AG08396 (cell line): Measurements from ENCODE around the gene SIRT6.
"Not testable (repeated sequence)": the region's sequence is repeated elsewhere in the genome, so short reads cannot be mapped to it uniquely, and the experiment has no call there.

Experiments
- DNase-seq: peaks from one replicate; pipeline ENCODE4 v3.0.0; 2012; ENCODE audit warnings: low spot score, mixed read lengths

Gene SIRT6

DNA sequence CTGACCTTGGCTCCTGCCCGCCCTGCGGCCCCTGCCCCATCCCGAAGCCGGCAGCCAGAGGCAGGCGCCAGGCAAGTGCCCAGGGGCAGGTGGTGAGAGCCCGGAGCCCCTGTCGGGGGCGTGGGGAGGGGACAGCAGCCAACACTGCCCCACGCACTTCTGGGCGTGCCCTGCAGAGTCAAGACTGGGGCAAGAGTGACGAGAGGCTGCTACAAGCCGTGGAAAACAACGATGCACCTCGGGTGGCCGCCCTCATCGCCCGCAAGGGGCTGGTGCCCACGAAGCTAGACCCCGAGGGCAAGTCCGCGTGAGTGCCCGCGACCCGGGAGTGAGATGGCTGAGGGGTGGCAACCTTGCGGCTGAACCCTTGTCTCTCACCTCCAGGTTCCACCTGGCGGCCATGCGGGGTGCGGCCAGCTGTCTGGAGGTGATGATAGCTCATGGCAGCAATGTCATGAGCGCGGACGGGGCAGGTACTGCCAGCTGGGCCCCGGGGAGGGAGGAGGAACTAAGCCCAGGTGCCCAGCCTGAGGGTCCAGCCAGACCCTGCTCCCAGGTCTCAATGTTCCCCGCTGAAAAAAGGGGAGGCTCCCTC is 17.4 kb upstream of the SIRT6 start:
- no peak for DNase-seq

DNA sequence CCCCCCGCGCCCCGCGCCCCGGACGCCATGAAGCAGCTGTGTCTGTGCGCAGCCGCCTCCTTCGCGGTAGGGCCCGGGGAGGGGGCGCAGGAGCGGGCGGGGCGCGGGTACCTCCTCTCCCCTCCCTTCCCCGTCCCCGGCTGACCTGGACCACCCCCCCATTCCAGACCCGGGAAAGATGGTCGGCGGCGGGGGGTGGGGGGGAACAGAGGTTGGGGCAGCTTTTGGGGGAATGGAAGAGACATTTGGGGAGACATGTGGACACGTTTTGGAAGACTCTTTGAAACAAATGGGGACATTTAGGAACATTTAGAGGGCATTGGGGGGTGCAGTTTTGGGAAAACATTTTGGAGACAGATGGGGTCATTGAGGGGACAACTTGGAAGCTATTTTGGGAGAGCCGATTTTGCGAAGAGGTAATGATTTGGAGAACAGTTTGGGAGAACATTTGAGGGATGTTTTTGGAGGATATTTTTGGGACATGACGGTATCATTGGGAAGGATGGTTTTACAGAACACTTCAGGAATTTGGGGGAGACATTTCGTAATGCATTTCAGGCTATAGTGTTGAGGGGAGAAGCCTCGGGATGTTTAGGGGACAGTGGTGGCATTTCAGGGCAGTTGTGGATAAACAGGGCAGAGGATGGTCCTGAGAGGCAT is 16.2 kb upstream of the SIRT6 start:
- DNase-seq, result no peak

DNA sequence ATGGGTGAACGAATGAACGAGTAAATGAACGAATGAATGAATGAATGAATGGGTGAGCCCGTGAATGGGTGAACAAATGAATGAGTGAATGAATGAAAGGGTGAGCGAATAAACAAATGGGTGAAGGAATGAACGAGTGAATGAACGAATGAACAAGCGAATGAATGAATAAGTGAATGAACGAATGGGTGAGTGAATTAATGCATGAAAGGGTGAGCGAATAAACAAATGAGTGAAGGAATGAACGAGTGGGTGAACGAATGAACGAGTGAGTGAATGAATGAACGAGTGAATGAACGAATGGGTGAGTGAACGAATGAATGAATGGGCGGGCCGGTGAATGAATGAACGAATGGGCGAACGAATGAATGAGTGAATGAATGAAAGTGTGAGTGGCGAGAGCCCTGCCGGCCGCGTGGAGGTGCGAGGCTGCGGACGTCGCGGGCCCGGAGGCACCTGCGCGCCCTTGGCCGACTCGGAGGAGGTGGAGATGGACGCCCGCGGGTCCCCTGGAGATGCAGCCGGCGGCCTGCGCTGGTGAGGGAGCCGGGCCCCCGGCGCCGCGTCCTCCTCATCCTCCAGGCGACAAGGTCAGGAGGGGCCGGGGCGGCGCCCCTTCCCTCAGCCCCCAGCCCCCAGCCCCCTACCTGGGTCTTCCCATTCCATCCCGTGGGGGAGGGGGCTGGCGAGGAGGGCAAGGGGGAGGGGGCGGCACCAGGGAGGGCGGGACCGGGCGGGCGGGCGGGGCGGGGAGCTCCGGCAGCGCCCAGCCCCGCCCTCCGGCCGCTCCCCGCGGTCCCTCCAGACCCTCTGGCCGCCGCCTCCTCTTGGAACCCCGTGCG is 15.5 kb upstream of the SIRT6 start:
- DNase-seq, result no peak

DNA sequence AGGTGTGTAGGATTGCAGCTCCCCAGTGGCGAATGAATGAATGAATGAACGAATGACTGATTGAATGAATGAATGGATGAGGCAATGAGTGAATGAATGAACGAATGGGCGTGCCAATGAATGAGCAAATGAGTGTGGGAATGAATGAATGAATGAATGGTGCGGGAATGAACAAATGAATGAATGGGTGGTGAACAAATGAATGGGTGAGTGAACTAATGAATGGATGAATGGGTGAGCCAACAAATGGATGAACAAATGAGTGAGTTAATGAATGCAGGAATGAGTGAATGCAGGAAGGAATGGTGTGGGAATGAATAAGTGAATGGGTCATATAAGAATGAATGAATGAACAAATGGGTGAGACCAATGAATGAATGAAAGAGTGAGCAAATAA is 14.9 kb upstream of the SIRT6 start:
- no peak for DNase-seq

DNA sequence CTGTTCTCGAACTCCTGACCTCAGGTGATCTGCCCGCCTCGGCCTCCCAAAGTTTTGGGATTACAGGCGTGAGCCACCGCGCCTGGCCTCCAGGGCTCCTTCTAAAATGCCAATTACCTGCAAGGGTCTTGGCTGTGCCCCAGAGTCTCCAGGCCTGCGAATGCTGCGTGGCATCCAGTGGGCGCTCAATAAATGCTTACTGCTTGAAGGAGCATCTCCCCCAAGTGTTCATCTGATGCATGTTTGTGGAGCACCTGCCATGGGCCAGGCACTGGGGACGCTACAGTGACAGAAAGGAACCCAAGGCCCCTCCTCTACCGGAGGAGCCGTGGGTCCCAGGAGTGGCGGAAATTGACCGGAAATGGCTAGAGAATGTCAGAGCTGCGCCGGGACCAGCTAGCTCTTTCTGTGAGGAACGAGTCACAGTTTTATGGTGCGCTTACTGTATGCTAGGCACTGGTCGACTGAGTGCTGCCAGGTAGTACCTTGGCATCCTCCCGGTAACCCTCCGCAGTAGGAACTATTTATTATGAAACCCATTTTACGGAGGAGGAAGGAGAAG is 14.3 kb upstream of the SIRT6 start:
- DNase-seq, result no peak

DNA sequence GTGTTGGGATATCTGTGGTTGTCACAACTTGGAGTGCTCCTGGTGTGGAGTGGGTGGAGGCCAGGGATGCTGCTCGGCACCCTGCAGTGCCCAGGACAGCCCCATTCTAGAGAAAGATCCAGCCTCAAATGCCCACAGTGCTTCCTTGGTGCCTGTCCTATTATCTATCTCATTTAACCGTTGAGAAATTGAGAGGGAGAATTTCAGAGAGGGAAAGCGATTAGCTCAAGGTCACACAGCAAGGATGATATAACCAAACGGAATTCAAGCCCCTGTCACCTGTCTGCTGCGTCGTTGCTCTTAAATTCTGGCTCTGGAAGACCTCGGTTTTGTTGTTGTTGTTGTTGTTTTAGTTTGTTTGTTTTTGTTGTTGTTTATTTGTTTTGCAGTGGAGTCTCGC is 13.6 kb upstream of the SIRT6 start:
- DNase-seq, result no peak

DNA sequence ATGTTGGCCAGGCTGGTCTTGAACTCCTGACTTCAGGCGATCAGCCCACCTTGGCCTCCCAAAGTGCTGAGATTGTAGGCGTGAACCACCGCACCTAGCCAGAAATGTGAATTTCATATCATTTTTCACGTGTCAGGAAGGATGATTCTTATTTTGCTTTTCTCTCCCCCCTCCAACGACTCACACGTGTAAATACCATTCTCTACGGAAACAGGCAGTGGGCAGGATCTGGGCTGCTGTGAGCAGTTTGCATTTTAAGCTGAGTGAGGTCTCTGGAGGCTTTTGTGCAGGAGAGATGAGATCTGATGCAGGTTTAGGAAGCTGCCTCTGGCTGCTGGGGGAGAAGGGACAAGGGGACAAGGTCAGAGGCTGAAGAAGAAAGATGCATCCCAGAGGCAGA is 12.0 kb upstream of the SIRT6 start:
- no peak for DNase-seq

DNA sequence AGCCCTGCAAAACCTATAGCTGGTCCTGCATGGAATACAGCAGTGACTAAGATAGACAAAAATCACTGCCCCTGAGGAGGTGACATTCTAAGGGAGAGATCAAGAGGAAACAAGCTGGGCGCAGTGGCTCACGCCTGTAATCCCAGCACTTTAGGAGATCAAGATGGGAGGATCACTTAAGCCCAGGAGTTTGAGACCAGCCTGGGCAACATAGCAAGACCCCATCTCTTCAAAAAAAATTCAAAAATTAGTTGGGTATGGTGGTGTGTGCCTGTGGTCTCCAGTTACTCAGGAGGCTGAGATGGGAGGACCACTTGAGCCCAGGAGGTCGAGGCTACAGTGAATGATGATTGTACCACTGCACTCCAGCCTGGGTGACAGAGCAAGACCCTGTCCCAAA is 10.2 kb upstream of the SIRT6 start:
- DNase-seq, result not testable (repeated sequence)

DNA sequence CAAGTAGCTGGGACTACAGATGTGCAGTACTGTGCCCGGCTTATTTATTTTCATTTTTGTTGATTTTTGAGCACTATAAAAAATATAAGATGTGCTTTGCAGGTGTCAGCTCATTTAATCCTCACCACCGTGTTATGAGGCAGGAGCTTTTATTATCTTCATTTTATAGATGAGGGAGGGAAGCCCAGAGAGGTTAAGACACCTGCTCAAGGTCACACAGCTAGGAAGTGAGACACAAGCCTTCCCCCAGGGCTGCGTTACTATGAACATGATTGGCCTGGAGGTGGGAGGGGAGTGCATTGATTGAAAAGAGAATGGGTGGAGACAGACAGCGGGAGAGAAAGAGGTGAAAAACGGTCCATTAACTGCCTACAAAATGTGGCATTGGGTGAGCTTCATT is 7.3 kb upstream of the SIRT6 start:
- no peak for DNase-seq

DNA sequence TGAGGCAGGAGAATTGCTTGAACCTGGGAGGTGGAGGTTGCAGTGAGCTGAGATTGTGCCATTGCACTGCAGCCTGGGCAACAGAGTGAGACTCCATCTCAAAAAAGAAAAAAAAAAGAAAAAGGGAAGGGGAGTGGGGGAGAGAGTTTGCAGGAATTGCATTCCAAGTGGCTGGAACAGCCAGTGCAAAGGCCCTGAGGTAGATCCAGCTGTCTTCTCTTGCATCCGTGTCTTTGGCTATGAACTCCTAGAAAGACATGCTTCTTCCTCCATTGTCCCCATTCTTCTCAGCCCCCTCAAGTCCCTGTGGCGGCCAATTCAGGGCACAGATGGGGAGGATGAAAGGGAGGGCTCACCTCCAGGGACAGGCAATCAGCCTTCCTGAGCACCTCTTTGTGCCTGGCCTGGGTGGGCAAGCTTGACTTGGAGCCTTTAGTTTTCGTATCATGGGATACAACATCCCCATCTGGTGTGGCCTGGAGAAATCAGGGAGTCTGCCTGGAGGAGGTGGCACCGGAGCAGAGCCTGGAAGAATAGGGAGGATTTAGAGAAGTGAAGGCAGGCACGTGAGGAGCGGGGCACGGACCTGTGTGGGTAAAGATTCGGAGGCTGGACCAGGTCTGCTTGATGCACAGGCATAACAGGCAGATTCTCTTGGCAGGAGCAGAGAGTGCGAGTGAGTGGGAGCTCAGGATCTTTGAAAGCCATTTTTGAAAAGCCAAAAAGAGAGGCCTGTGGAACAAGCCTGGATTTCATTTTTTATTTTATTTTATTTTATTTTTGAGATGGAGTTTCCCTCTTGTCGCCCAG is 5.2 kb upstream of the SIRT6 start:
- DNase-seq, result no peak

DNA sequence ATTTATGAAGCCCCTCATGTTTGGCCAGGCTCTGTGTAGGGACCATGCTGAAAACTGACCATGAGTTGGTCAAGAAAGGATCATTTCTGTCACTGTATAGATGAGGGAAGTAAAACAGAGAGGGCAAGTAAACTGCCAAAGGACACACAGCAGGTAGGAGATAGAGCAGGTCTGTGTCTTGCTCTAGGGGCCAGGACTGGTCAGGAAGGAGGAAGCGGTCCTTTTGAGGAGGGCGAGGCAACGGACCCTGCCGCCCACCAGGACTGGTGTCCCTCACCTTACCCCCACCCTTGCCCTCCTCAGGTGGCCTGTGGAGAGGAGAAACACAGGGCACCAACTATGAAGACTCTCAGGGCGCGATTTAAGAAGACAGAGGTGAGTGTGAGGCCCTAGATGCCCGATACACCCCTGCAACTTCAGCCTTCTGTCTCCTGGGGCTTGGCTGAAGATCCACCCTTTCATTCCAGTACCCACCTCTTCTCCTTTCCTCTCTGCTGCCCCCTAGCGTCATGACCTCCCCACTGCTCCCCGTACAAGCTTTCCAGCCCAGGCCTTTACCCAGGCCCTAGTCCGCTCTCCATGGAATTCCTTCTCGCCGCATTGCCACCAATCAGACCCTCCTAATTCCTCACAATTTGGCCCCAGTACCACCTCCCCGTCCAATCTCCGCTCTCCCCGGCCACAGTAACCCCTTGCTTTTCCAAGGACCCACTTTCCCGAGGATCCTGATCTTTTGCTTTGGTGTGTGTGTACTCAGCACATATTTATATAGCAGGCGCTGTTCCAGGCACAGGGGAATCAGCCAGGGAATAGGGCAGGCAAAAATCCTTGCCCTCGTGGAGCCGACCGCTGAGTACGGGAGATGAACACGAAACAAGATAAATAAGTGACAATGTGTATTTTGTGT is 4.0 kb upstream of the SIRT6 start:
- peak; percentile 89 for DNase-seq

DNA sequence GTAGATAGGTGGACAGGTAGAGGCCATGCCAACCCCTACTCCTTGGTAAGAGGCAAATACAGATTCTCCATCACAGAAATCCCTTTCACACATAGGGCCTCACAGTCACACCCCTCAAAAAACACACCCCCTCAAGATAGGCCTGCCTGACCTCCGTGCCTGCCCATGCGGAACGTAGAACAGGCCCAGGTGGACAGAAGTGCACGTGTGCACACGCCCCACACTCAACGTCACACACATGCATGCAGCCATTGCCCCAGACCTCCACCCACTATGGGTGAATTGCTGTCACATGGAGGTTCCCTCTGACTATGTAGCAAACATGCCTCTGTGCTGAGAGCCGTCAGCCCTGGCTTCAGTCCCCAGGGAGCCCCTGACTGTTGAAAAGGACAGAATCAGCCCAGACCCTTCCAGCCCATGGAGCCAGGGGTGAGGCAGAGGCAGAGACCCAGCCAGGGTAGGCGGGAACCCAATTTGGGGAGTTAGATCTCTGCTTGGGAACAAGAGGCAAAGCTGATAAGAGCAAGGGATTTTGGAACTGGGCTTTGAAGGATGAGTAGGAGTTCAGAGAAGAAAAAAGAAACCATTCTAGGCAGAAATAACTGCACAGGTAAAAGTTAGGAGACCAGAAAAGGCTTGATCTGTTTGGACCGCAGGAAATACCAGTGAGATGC is 3.2 kb upstream of the SIRT6 start:
- DNase-seq, result no peak

DNA sequence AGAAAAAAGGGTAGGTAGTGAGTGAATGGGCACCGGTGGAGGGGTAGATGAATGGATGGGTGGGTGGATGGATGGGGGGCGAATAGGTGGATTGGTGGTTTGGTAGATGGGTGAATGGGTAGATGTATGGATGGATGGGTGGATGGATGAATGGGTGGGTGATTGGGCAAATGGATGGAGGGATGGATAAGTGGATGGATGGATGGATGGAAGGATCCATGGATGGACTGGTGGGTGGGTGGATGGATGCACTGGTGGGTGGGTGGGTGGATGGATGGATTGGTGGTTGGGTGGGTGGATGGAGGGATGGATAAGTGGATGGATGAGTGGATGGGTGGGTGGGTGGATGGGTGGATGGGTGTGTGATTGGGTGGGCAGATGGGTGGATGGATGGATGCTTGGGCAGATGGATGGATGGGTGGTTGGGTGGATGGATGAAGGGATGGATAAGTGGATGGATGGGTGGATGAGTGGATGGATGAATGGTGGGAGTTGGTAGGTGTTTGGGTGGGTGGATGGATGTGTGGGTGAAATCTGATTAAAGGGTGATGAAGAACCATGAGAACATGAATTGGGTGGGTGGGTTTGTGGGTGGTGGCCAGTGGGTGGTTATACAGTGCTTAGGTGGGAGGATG is 2.5 kb upstream of the SIRT6 start:
- DNase-seq, result no peak

DNA sequence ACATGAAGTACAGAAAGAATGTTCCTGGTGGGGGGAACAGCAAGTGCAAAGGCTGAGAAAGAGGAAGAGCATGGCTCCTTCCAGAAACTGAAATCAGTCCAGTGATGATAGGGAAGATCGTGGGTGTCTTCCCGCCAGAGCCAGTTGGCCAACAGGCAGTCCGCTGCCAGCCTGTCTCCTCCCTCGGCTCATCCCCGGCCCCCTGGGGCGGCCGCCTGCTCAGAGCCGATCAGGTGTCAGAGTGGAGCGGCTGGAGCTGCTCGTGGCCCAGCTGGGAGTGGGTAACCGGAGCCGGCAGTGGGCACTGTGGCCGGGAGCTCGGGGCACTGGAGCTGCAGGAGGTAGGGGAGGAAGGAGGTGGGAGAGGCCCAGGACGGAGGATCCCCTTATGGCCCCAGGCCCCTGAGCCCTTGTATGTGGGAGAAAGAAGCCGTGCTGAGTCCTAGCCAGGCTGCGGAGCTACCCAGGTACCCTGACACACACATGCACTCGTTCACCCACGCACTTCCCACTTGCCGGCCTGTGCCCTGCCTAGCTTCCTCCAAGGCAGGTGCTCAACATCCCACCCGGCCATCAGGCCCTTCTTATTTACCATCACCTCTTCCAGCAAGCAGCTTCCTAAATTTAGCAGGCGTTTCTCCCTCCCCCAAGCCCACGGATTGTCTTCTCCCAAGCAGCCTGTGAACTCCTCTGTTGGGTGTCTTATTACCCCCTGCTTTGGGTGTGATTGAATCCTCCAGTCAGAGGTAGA is 1.8 kb upstream of the SIRT6 start:
- no peak for DNase-seq

DNA sequence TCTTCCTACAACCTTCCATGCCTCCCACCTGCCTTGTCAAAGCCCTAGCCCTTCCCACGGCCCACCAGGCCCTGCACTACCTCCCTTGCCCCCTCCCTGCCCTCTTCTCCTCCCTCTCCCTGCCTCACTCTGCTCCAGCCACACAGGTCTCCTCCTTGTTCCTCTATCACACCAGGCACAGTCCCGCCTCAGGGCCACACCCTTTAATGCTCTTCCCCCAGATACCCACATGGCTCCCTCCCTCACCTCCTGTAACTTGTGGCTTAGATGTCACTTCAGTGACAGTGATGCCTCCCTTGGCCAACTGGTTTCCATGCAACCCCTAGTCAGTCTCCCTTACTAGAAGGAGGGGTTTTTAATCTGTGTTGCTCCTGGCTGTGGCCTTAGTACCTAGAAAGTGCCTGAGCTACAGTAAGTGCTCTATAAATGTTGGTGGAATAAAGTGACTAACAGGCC is 1.3 kb downstream of the SIRT6 start:
- no peak for DNase-seq

DNA sequence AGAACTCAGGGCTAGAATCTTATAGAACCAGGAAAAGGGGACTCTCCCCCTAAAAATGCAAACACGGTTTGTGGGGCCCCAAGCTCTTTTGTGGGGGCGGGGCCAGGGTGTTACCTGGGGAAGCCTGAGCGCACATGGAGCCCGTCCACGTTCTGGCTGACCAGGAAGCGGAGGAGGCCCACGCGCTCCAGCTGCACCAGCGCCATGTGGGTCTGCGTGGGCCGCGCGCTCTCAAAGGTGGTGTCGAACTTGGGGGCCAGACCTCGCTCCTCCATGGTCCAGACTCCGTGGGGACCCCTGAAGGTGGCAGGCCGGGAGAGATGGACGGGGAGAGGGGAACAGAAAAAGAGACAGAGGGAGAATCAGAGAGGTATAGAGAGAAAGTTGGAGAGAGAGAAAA is 3.4 kb downstream of the SIRT6 start:
- DNase-seq, result no peak

DNA sequence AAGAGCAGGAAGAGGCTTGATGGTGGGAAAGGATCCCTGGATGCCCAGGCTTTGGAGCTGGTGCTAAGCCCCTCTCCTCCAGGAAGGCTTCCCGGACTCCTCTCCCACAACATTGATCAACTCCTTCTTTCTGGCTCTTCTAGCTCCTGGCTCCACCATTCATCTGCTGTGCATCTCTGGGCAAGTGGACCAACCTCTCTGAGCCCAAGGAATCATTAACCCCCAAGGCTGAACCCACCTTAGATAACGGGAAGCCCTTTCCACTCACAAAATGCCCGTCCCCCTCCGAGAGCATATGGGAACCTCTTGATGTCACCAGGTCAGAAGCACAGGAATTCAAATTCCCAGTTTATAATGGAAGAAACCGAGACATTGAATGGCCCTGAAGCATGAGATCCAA is 5.2 kb downstream of the SIRT6 start:
- DNase-seq, result no peak

DNA sequence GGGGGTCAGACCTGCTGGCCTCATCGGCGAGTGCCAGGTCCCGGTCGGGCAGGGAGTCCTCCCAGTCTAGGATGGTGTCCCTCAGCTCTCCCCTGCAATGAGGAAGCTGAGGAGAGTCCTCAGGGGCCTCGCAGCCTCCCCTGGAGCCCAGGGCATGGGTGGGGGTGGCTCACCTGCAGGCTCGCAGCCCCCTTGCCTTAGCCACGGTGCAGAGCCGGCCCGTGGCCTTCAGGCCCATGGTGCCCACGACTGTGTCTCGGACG is 6.8 kb downstream of the SIRT6 start:
- no peak for DNase-seq

DNA sequence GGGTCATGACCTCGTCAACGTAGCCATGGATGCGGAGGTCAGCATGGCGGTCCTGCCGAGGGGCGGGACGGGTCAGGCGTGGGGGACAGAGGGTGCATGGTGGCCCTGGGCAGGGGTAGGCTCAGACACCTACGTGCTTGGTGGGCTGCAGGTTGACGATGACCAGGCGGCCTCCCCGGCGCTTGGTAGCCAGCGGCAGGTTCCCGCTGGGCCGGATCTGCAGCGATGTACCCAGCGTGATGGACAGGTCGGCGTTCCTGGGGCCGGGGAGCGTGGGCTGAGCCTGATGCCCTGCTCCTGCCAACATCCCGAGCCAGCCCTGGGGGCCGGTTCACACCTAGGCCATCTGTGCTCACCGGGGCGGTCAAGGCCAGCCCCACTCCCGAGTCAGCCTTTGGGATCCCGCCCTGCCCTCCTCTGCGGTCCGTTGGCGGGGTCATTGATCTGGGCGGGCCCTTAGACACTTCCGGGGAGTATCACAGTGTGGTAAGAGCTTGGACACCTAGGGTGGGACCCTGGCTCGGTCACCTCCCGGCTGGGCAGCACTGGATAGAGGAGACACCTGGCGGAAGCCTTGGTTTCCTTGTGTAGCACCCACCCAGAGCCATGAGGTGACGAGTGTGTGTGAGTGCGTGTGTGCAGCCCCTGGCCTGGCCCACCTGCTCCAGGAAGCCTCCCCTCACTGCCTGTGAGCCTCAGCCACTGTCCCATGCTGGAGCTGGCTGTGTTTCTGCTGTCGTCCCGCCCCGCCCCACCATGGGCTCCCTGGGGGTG is 7.3 kb downstream of the SIRT6 start:
- no peak for DNase-seq
